GM12874 (cell line): ENCODE data around the gene PTGDR2.
A peak's percentile ranks its signal among the peaks of the same experiment; 100 is the strongest.

Experiments used
- CTCF ChIP-seq: IDR thresholded peaks from 2 replicates; pipeline ENCODE4 v1.5.1; 2011; ENCODE audit warnings: low read depth, mild to moderate bottlenecking, control low read depth, low read length, moderate library complexity; ENCODE audit not compliant: insufficient read depth

Gene PTGDR2

DNA sequence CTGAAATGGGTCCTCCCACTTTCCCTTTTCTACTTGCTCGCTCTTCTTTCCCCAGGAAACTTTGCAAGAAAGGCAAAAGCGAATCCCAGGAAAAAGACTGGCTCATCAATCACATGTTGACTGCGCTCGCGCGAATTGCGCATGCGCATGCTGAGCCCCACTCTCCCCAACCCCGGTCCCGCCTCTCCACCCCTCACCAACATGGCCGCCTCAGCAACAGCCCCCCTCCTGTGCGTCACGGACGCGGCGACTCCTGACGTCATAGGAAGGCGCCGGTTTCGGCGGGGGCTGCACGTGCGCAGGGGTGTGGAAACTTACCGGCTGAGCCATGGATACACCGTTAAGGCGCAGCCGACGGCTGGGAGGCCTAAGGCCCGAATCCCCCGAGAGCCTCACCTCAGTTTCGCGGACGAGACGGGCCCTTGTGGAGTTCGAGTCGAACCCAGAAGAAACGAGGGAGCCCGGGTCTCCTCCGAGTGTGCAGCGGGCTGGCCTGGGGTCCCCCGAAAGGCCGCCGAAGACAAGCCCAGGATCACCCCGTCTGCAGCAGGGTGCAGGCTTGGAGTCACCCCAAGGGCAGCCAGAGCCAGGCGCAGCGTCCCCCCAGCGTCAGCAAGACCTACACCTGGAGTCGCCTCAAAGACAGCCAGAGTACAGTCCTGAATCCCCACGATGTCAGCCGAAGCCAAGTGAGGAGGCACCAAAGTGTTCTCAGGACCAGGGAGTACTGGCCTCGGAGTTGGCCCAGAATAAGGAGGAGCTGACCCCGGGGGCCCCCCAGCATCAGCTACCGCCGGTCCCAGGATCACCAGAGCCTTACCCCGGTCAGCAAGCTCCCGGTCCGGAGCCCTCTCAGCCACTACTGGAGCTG, 13.7 kb downstream of the PTGDR2 start, which contains the start of gene CCDC86:
CCDC86 (plus strand) TSS at position 317 of the 871 bp plus-strand sequence; CDS start at position 329, 12 bp downstream.
- no peak for TF ChIP-seq CTCF

- TF ChIP-seq CTCF = no peak
These were observed 15.0 kb downstream of the PTGDR2 start for GRCh38 chr11:60840470-60841430.

GRCh38 chr11:60838132-60838531, 17.6 kb downstream of the PTGDR2 start:
- TF ChIP-seq CTCF = peak; percentile 46; the same call in 1 of the 2 replicates

- TF ChIP-seq CTCF = no peak
These were observed 18.8 kb downstream of the PTGDR2 start for GRCh38 chr11:60836866-60837515.

DNA sequence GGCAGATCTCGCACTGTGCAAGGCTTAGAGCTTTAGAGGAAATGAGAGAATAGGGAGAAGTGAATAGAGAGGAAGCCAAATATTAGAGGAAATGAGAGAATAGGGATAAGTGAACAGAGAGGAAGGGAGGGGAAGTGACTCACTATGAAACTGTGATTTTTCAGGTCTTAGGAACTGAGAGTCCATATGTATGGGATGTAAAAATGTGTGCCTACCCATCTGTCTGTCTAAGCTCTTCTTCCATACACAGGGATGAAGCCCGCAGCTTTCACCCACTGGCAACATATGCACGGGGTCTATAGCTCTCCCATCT, 20.3 kb downstream of the PTGDR2 start:
- no peak for TF ChIP-seq CTCF

GRCh38 chr11:60834742-60835533, 20.8 kb downstream of the PTGDR2 start:
- no peak for TF ChIP-seq CTCF
